ENCODE measurements around the gene WIZ.

Gene WIZ

GRCh38 chr19:15456871-15457700 is 7.3 kb upstream of the WIZ start:
- Histone ChIP-seq H3K9me3 (ENCODE audit: control insufficient read depth, insufficient read depth, low read length) (no peaks in the 10 kb centered on the region), H3K9ac (ENCODE audit: low read depth, low read length) (peak overlapping the region; percentile 51; the same call in 1 of the 2 replicates), H3K4me1 (ENCODE audit: insufficient read depth, low read length) (no peaks in the 10 kb centered on the region; the same call in 1 of the 2 replicates), H3K36me3 (ENCODE audit: insufficient read depth, low read length) (no peaks in the 10 kb centered on the region)

GRCh38 chr19:15456441-15456840 is 6.7 kb upstream of the WIZ start:
- no peaks in the 10 kb centered on the region for H3K9me3 ChIP-seq (ENCODE audit: control insufficient read depth, insufficient read depth, low read length)
- H3K36me3 ChIP-seq (ENCODE audit: insufficient read depth, low read length), result no peaks in the 10 kb centered on the region
- peak overlapping the region; percentile 19; the same call in 1 of the 2 replicates for H3K9ac ChIP-seq (ENCODE audit: low read depth, low read length)
- H3K4me1 ChIP-seq (ENCODE audit: insufficient read depth, low read length), result no peaks in the 10 kb centered on the region; the same call in 1 of the 2 replicates

- Histone ChIP-seq H3K9me3 (ENCODE audit: control insufficient read depth, insufficient read depth, low read length) (no peaks in the 10 kb centered on the region), H3K36me3 (ENCODE audit: insufficient read depth, low read length) (no peaks in the 10 kb centered on the region), H3K4me1 (ENCODE audit: insufficient read depth, low read length) (no peaks in the 10 kb centered on the region; the same call in 1 of the 2 replicates), H3K9ac (ENCODE audit: low read depth, low read length) (no peak overlapping the region)
Observed at GRCh38 chr19:15455996-15456395, 6.2 kb upstream of the WIZ start.

- Histone ChIP-seq H3K4me1 (ENCODE audit: insufficient read depth, low read length) (no peaks in the 10 kb centered on the region; the same call in 1 of the 2 replicates), H3K9me3 (ENCODE audit: control insufficient read depth, insufficient read depth, low read length) (no peaks in the 10 kb centered on the region), H3K36me3 (ENCODE audit: insufficient read depth, low read length) (no peaks in the 10 kb centered on the region), H3K9ac (ENCODE audit: low read depth, low read length) (no peak overlapping the region)
Observed at GRCh38 chr19:15453906-15454860, 4.4 kb upstream of the WIZ start.

GRCh38 chr19:15453091-15453578 is 3.4 kb upstream of the WIZ start:
- H3K9ac ChIP-seq (ENCODE audit: low read depth, low read length), result peak overlapping the region; percentile 50; the same call in 1 of the 2 replicates

GRCh38 chr19:15452111-15453047 is 2.6 kb upstream of the WIZ start:
- Histone ChIP-seq H3K4me1 (ENCODE audit: insufficient read depth, low read length) (peaks cover 6% of the 10 kb centered on the region; the same call in 1 of the 2 replicates), H3K36me3 (ENCODE audit: insufficient read depth, low read length) (no peaks in the 10 kb centered on the region), H3K9ac (ENCODE audit: low read depth, low read length) (peak overlapping the region; percentile 50; the same call in 1 of the 2 replicates), H3K9me3 (ENCODE audit: control insufficient read depth, insufficient read depth, low read length) (no peaks in the 10 kb centered on the region)

More at GRCh38 chr19:15453091-15453578, 3.4 kb upstream of the WIZ start:
- no peaks in the 10 kb centered on the region for H3K36me3 ChIP-seq (ENCODE audit: insufficient read depth, low read length)
- H3K4me1 ChIP-seq (ENCODE audit: insufficient read depth, low read length), result peaks cover 6% of the 10 kb centered on the region; the same call in 1 of the 2 replicates
- H3K9me3 ChIP-seq (ENCODE audit: control insufficient read depth, insufficient read depth, low read length), result no peaks in the 10 kb centered on the region

- Histone ChIP-seq H3K9ac (ENCODE audit: low read depth, low read length) (no peak overlapping the region), H3K9me3 (ENCODE audit: control insufficient read depth, insufficient read depth, low read length) (no peaks in the 10 kb centered on the region), H3K36me3 (ENCODE audit: insufficient read depth, low read length) (no peaks in the 10 kb centered on the region), H3K4me1 (ENCODE audit: insufficient read depth, low read length) (peaks cover 6% of the 10 kb centered on the region; the same call in 1 of the 2 replicates)
Observed at GRCh38 chr19:15450528-15450890, 753 bp upstream of the WIZ start.

- Histone ChIP-seq H3K9ac (ENCODE audit: low read depth, low read length) (peak overlapping the region; percentile 67; the same call in 1 of the 2 replicates), H3K36me3 (ENCODE audit: insufficient read depth, low read length) (no peaks in the 10 kb centered on the region), H3K9me3 (ENCODE audit: control insufficient read depth, insufficient read depth, low read length) (no peaks in the 10 kb centered on the region), H3K4me1 (ENCODE audit: insufficient read depth, low read length) (peaks cover 6% of the 10 kb centered on the region; the same call in 1 of the 2 replicates)
Observed at GRCh38 chr19:15448778-15449619, 757 bp downstream of the WIZ start.

GRCh38 chr19:15448044-15448777 is 1.5 kb downstream of the WIZ start:
- Histone ChIP-seq H3K36me3 (ENCODE audit: insufficient read depth, low read length) (no peaks in the 10 kb centered on the region), H3K9ac (ENCODE audit: low read depth, low read length) (peak overlapping the region; percentile 67; the same call in 1 of the 2 replicates), H3K9me3 (ENCODE audit: control insufficient read depth, insufficient read depth, low read length) (no peaks in the 10 kb centered on the region), H3K4me1 (ENCODE audit: insufficient read depth, low read length) (peaks cover 6% of the 10 kb centered on the region; the same call in 1 of the 2 replicates)

- Histone ChIP-seq H3K4me1 (ENCODE audit: insufficient read depth, low read length) (peaks cover 6% of the 10 kb centered on the region; the same call in 1 of the 2 replicates), H3K9me3 (ENCODE audit: control insufficient read depth, insufficient read depth, low read length) (no peaks in the 10 kb centered on the region), H3K36me3 (ENCODE audit: insufficient read depth, low read length) (no peaks in the 10 kb centered on the region), H3K9ac (ENCODE audit: low read depth, low read length) (no peak overlapping the region)
Observed at GRCh38 chr19:15447057-15447456, 2.7 kb downstream of the WIZ start.

GRCh38 chr19:15445807-15446376 is 3.9 kb downstream of the WIZ start:
- Histone ChIP-seq H3K9ac (ENCODE audit: low read depth, low read length) (no peak overlapping the region), H3K36me3 (ENCODE audit: insufficient read depth, low read length) (no peaks in the 10 kb centered on the region), H3K4me1 (ENCODE audit: insufficient read depth, low read length) (peaks cover 6% of the 10 kb centered on the region; the same call in 1 of the 2 replicates), H3K9me3 (ENCODE audit: control insufficient read depth, insufficient read depth, low read length) (no peaks in the 10 kb centered on the region)

GRCh38 chr19:15445227-15445605 is 4.5 kb downstream of the WIZ start:
- H3K9ac ChIP-seq (ENCODE audit: low read depth, low read length), result no peak overlapping the region
- peaks cover 6% of the 10 kb centered on the region; the same call in 1 of the 2 replicates for H3K4me1 ChIP-seq (ENCODE audit: insufficient read depth, low read length)
- no peaks in the 10 kb centered on the region for H3K36me3 ChIP-seq (ENCODE audit: insufficient read depth, low read length)
- no peaks in the 10 kb centered on the region for H3K9me3 ChIP-seq (ENCODE audit: control insufficient read depth, insufficient read depth, low read length)
